HepG2 (cell line): ENCODE results near the gene TMUB1. TPM values are rescaled to one million over a fixed set of nuclear protein-coding genes. Genes with fewer than 3 reads are reported as not detected.

Experiments
- CERS6 ChIP-seq: sonication (generic); formaldehyde crosslinking; IDR thresholded peaks from 2 replicates; pipeline ENCODE4 v1.5.0; 2020; ENCODE audit warnings: missing genetic modification reagents
- E2F1 ChIP-seq: sonication (generic); formaldehyde crosslinking; IDR thresholded peaks from 2 replicates; pipeline ENCODE4 v1.5.0; 2020; ENCODE audit warnings: missing genetic modification reagents
- SMARCE1 ChIP-seq: fragments of 450-650 bp; IDR thresholded peaks from 2 replicates; pipeline ENCODE4 v1.6.1; 2017; ENCODE audit warnings: borderline replicate concordance
- YEATS2 ChIP-seq: sonication (generic); formaldehyde crosslinking; IDR thresholded peaks from 2 replicates; pipeline ENCODE4 v1.4.0; 2020; ENCODE audit warnings: missing genetic modification reagents, borderline replicate concordance
- ZFP36 ChIP-seq: fragments of 150-350 bp; IDR thresholded peaks from 2 replicates; pipeline ENCODE4 v1.6.1; 2018; ENCODE audit warnings: borderline replicate concordance, low read length, low read depth; ENCODE audit not compliant: partially characterized antibody
- ZNF567 ChIP-seq: sonication (generic); formaldehyde crosslinking; IDR thresholded peaks from 2 replicates; pipeline ENCODE4 v1.8.1; 2023; ENCODE audit warnings: mild to moderate bottlenecking, missing genetic modification reagents, borderline replicate concordance
- ZNF691 ChIP-seq: sonication (generic); formaldehyde crosslinking; IDR thresholded peaks from 2 replicates; pipeline ENCODE4 v1.4.0; 2020; ENCODE audit warnings: missing genetic modification reagents, low read depth, mild to moderate bottlenecking, borderline replicate concordance
- ZNF776 ChIP-seq: sonication (generic); formaldehyde crosslinking; IDR thresholded peaks from 2 replicates; pipeline ENCODE4 v1.4.0; 2020; ENCODE audit warnings: mild to moderate bottlenecking, missing genetic modification reagents
- ZNF784 ChIP-seq: sonication (generic); formaldehyde crosslinking; IDR thresholded peaks from 2 replicates; pipeline ENCODE4 v1.5.1; 2020; ENCODE audit warnings: missing genetic modification reagents, mild to moderate bottlenecking, borderline replicate concordance
- polyA plus RNA-seq, 8 experiments: library from polyadenylated mRNA; depleted of rRNA in 3 of 8; stranded (reverse) in 7 of 8; unstranded in 1 of 8; fragments of >200 nt; fragmentation: Illumina TruSeq in 4 of 8; extraction: Trizol in 4 of 8; gene quantifications; 2 replicates each; pipeline versions ENCODE4 v1.2.1 to v1.2.3, GENCODE V29; 2011 to 2016; ENCODE audit warnings: low read depth in 4 of 8, missing spikeins in 1 of 8, mixed read lengths in 1 of 8; ENCODE audit not compliant: insufficient read depth in 1 of 8
- total RNA-seq, 5 experiments: library from RNA; depleted of rRNA; stranded (reverse); fragments of >200 nt; fragmentation: Illumina TruSeq; extraction: Trizol; gene quantifications; 2 replicates each; pipeline ENCODE4 v1.2.3, GENCODE V29; 2016; ENCODE audit warnings: low read depth in 1 of 5

The TMUB1 gene
- total and polyA plus RNA-seq, 2 of the 13 experiments (the other 11 are each of a cell fraction or from before 2014, with no cell fraction given): 44.8 to 51.6 TPM

- TF ChIP-seq ZNF784 (CRISPR knock-in tag): no peak
- no peak for TF ChIP-seq ZNF691 (CRISPR knock-in tag)
- TF ChIP-seq YEATS2 (CRISPR knock-in tag): no peak
- no peak for TF ChIP-seq SMARCE1
- no peak for TF ChIP-seq ZFP36
- TF ChIP-seq CERS6 (CRISPR knock-in tag): no peak
- no peak for TF ChIP-seq ZNF567
- no peak for TF ChIP-seq E2F1 (CRISPR knock-in tag)
- no peak for TF ChIP-seq ZNF776 (CRISPR knock-in tag)
Observed at GRCh38 chr7:151083824-151084160, 499 bp upstream of the TMUB1 start (continued).
